Lower leg skin (tissue), 4 donors: ENCODE measurements around the gene CLEC16A. TPM values are rescaled to one million over a fixed set of nuclear protein-coding genes. Genes with fewer than 3 reads are reported as not detected.

Experiments used
- DNase-seq, 2 donors: peaks; one replicate each; pipeline ENCODE4 v3.0.0-alpha.2; 2019; ENCODE audit warnings: low spot score in 2 of 2
- H3K4me3 ChIP-seq: fragments of 200-600 bp; sonication (generic); 2 replicates; pipeline ENCODE4 v1.5.1; 2017; ENCODE audit warnings: mild to moderate bottlenecking, low read depth; ENCODE audit not compliant: poor library complexity, severe bottlenecking
- CTCF ChIP-seq, 3 donors: fragments of 450-650 bp; IDR thresholded peaks; one replicate each; pipeline ENCODE4 v1.5.1; 2016; ENCODE audit warnings: antibody characterized with exemption in 3 of 3, mild to moderate bottlenecking in 3 of 3, moderate library complexity in 2 of 3
- POLR2A ChIP-seq, 2 donors: fragments of 450-650 bp; IDR thresholded peaks; one replicate each; pipeline ENCODE4 v1.6.1; 2016 to 2017; ENCODE audit warnings: antibody characterized with exemption in 2 of 2, mild to moderate bottlenecking in 1 of 2, moderate library complexity in 1 of 2
- WGBS, 2 donors: methylation state at CpG; one replicate each; pipeline ENCODE4 v1.1.5; 2018; 5-methylcytosine and 5-hydroxymethylcytosine counted together
- intact Hi-C: fragments of 100-400 bp; cut with DNase I; formaldehyde crosslinking; loops from one replicate; pipeline ENCODE4 v1.15.0; 2023; ENCODE audit warnings: low total_unique reads
- total RNA-seq, 4 donors: library from RNA; depleted of rRNA; stranded (reverse); fragments of >200 nt; gene quantifications; one replicate each; pipeline ENCODE4 v1.1.0, GENCODE V29; 2016

Gene CLEC16A
- total RNA-seq, 4 donors from 2014 or later, result 26.8 to 30.0 (median 29.5) TPM

GRCh38 chr16:11150190-11150589 is 205.8 kb downstream of the CLEC16A start:
- no peak for DNase-seq
- intact Hi-C loops, result no loop called here

GRCh38 chr16:11151156-11151884 is 207.0 kb downstream of the CLEC16A start:
- WGBS, 2 donors, result 80 to 90% methylated on average over 9 of the region's 9 CpGs
- TF ChIP-seq CTCF (IDR thresholded peaks at IDR 0.05), result no peak
- no peak for TF ChIP-seq POLR2A (IDR thresholded peaks at IDR 0.05)
- intact Hi-C loops, result no loop called here
- no peak overlapping the region for H3K4me3 ChIP-seq
- DNase-seq, result no peak

More at GRCh38 chr16:11150190-11150589, 205.8 kb downstream of the CLEC16A start:
- H3K4me3 ChIP-seq, result no peak overlapping the region
- 98 to 99% methylated on average over 5 of the region's 5 CpGs for WGBS, 2 donors
- TF ChIP-seq CTCF (IDR thresholded peaks at IDR 0.05), result no peak
- TF ChIP-seq POLR2A (IDR thresholded peaks at IDR 0.05), result no peak

- no peak overlapping the region for H3K4me3 ChIP-seq
- no peak for DNase-seq
- intact Hi-C loops, result no loop called here
- 90 to 93% methylated on average over 12 of the region's 12 CpGs for WGBS, 2 donors
- TF ChIP-seq CTCF (IDR thresholded peaks at IDR 0.05) (no peak), POLR2A (IDR thresholded peaks at IDR 0.05) (no peak)
Measured at GRCh38 chr16:11151885-11152629, 207.7 kb downstream of the CLEC16A start.

- intact Hi-C loops, result no loop called here
Measured at GRCh38 chr16:11152677-11153331, 208.4 kb downstream of the CLEC16A start.

GRCh38 chr16:11155284-11155806 is 211.0 kb downstream of the CLEC16A start:
- DNase-seq, result no peak
- 62 to 82% methylated on average over 13 of the region's 13 CpGs for WGBS, 2 donors
- intact Hi-C loops, result no loop called here
- no peak overlapping the region for H3K4me3 ChIP-seq
- TF ChIP-seq POLR2A (IDR thresholded peaks at IDR 0.05) (no peak), CTCF (IDR thresholded peaks at IDR 0.05) (no peak)

More at GRCh38 chr16:11152677-11153331, 208.4 kb downstream of the CLEC16A start:
- no peak for TF ChIP-seq CTCF (IDR thresholded peaks at IDR 0.05)
- WGBS, 2 donors, result 69 to 81% methylated on average over 17 of the region's 17 CpGs
- H3K4me3 ChIP-seq, result no peak overlapping the region
- DNase-seq, result no peak
